UCSD-AML1 (cell line): Measurements from ENCODE around the gene PICALM.
"Not testable (repeated sequence)": the region's sequence is repeated elsewhere in the genome, so short reads cannot be mapped to it uniquely, and the experiment has no call there.

Experiments
- DNase-seq: peaks from one replicate; lab custom pipeline; 2025; ENCODE audit not compliant: unreplicated experiment; lab: John Stamatoyannopoulos, UW

The PICALM gene, protein sequence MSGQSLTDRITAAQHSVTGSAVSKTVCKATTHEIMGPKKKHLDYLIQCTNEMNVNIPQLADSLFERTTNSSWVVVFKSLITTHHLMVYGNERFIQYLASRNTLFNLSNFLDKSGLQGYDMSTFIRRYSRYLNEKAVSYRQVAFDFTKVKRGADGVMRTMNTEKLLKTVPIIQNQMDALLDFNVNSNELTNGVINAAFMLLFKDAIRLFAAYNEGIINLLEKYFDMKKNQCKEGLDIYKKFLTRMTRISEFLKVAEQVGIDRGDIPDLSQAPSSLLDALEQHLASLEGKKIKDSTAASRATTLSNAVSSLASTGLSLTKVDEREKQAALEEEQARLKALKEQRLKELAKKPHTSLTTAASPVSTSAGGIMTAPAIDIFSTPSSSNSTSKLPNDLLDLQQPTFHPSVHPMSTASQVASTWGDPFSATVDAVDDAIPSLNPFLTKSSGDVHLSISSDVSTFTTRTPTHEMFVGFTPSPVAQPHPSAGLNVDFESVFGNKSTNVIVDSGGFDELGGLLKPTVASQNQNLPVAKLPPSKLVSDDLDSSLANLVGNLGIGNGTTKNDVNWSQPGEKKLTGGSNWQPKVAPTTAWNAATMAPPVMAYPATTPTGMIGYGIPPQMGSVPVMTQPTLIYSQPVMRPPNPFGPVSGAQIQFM

DNA sequence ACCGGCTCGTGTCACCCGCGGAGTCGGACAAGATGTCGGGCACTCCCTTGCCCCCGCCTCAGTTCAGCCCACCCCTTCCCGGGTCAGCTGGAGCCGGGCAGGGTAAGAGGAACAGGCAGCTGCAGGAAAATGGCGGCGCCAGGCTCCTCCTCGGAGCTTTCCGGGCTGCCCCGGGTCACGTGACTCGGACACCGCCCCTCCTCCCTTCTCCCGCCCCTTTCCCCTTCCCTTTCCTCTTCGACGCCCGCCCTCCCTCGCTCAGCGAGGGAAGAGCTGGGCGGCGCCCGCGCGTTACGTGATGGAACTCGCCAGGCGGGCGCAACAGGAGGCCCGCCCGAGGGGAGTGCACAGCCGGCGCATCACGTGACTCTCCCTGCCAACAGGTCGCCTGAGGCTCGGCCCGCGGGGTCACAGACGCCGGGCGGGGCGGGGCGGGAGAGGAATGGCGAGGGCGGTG lies at the start of gene PICALM:
PICALM (minus strand) TSS at position 134 of the 457 bp plus-strand sequence. CDS start 304 bp downstream, outside the sequence.
- DNase-seq = peak; percentile 99

DNA sequence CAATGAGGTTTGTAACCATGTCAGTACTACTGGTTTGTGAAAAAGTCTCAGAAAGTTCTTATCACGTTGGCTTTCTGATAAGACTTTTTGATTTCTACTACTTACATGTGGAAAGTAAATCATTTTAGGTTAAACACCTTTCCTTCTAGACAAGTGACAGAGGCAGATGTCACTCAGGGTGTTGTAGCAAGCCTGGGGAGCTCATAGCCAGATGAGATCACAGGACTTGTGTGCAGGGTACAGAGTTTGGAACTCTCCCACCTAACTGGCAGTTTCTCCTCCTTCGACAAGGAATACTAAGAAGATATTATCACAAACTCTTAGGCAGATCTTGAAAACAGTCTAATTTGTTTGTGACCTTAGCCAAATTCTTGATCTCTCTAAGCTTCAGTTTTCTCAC lies 49.4 kb upstream of the PICALM start:
- DNase-seq = no peak

DNA sequence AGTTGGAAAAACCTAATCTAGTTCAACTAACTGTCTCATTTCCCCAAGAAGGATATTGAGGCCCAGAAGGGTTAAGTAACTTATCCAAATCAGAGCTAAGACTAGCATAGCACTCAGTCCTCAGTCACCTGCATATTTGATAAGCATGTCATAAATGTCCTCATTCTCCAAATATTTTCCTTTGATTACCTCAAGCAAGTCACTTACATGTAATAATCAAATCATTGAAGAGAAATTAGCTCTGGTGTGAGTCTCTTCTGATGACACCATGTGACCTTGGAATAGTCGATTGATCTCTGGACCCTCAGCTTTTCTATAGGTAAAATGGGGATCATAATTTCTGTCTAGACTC lies 48.8 kb upstream of the PICALM start:
- DNase-seq = no peak

DNA sequence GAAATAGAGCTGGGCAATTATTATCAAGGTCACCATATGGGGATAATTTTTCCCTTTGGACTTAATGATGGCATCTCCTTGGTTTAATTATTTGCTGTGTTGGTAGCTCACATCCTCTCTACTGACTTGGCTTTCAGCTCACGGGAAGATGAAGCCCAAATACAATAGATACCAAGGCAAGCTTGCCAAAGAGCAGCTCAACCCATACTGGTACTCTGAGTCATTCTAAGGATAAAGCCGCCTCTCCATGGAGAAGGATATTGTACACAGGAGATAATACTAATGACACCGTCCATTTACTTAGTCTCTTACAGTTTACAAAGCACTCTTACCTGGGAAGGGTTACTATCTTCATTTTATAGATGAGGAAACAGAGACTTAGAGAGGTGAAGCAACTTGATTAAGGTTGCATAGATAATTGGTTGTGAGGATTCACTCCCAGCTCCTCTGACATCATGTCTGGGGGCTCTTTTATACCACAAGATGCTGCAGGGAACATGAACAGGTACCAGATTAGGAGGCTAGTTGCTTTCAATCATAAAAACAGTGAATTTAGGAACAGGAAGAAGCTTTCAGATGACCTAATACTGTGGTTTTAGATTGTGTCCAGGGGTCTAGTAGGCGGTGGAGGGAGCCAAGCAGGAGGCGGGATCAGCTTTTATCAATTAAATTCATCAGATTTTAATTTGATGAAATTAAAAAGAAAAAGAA lies 48.3 kb upstream of the PICALM start:
- no peak for DNase-seq

DNA sequence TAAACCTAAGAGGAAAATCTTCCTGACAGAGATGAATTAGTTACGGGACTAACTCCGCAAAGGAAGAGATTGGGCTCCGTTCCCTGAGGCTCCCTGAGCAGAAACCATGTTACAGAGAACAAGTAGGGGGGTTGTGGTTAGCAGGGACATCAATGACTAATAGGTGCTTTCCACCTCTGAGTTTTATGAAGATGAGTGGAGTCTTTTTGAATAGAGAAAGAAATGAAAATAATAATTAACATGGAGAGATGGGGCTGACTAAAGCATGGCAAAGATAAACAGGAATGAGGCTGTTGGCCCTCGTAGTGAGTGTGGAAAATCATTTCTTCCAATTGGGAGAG lies 47.5 kb upstream of the PICALM start:
- no peak for DNase-seq

DNA sequence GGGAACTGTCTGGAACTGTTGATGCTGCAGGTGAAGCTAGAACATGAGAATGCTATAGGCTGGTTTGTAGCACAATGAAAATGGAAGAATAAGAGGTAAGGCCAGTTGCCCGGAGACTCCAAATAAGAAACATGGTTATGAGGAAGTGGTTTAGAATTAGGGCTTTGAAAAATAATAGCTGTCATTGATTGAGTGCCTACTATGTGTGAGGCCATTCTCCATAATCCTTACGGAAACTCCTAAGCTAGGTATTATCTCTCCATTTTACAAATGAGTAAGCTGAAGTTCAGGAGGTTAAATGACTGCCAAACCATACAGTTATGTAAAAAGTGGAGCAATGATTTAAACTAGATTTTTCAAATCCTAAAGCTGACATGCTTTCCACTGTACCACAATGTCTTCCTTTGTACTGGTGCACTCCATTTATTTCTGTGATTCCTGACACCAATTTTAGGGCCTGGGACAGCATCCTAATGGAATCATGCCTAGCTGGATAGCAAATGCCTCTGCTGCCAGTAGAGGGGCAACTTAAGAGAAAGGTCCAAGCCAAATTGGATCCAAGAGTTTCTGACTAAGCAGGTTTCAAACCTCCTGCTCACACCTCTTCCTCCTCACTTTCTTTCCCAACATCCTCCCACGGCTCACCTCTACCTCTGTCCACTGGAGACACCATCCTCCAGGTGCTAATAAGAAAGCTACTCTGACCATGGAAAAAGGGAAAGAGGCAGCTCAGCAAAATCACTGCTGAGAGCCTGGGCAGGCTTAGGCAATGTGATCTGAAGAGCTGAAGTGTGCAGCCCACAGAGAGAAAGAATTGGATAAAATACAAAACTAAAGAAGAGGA lies 46.9 kb upstream of the PICALM start:
- no peak for DNase-seq

DNA sequence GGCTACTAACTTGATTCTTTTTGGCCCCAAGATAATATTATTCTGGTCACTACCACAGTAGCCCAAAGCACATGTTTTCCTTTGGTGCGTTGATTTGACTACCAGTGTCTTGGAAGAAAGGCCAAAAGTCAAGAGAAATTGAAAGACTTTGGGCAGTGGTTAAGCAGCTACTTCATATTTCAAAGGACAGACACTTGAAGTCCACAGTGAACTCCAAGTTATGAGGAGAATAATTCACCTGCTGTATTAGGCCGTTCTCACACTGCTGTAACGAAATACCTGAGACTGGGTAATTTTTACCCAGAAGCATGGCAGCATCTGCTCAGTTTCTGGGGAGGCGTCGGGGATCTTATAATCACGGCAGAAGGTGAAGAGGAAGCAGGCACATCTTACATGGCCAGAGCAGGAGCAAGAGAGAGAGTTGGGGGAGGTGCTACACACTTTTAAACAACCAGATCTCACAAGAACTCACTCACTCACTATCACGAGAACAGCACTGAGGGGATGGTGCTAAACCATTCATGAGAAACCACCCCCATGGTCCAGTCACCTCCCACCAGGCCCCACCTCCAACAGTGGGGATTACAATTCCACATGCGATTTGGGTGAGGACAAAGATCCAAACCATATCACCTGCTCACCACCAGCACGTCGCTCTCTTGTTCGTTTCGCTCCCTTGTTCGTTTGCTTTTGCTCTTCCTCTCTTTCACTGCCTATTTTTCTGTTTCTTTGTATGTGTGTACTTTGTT lies 40.2 kb upstream of the PICALM start:
- no peak for DNase-seq

DNA sequence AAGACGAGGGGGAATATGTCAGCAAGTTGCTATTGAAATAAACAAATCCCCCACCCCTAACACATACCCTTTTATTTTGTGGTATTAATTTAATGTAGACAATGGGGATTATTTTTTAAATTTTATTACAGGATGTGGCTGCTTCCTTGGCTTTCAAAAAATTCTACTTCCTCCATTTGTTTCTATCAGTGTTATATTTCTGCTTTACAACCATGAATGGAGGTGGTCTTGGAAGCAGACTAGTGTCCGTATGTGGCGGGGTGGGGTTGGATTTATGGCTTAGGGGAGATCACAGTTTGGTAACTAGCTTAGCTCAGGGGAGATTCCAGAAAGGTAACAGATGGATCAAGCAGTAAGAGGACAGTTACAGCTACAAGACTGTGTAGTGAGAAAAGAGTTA lies 39.3 kb upstream of the PICALM start:
- no peak for DNase-seq

DNA sequence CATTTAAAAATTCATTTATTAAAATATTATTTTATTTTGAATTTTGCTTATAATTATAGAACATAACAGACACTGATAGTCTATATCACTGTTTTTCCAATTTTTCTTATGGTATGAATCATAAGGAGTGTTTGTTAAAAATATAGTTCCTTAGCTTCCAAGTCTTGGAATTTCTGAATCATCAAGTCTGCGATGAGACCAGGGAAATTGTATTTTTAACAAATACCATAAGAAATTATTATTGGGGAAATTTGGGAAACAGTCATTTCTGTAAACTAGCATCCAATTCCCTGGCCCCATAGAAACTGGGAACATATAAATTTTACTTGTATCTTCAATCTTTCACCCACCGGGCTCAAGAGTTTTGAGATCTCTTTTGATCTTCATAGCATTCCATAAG lies 38.0 kb upstream of the PICALM start:
- no peak for DNase-seq

DNA sequence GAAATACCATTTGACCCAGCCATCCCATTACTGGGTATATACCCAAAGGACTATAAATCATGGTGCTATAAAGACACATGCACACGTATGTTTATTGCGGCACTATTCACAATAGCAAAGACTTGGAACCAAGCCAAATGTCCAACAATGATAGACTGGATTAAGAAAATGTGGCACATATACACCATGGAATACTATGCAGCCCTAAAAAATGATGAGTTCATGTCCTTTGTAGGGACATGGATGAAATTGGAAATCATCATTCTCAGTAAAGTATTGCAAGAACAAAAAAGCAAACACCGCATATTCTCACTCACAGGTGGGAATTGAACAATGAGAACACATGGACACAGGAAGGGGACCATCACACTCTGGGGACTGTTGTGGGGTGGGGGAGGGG lies 37.1 kb upstream of the PICALM start:
- DNase-seq = not testable (repeated sequence)

DNA sequence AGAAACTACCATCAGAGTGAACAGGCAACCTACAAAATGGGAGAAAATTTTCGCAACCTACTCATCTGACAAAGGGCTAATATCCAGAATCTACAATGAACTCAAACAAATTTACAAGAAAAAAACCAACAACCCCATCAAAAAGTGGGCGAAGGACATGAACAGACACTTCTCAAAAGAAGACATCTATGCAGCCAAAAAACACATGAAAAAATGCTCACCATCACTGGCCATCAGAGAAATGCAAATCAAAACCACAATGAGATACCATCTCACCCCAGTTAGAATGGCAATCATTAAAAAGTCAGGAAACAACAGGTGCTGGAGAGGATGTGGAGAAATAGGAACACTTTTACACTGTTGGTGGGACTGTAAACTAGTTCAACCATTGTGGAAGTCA lies 36.7 kb upstream of the PICALM start:
- DNase-seq = not testable (repeated sequence)

DNA sequence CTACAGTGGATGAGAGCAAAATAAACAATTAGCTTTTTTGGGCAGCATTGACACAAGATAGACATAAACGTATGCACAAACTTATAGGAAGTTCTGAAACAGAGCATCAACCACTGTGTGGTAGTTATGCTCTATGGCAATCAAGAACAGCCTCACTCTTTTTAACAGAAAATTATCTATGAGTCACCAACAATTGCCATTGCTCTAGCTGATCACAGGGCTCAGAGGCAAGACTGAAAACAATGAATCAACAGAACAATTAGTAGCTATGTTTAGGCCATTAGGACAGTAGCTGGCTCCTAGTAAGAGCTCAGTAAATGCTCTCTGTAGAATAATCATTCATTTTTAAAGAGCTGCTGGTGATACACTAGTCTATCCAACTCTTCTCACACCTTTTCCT lies 34.9 kb upstream of the PICALM start:
- DNase-seq = no peak

DNA sequence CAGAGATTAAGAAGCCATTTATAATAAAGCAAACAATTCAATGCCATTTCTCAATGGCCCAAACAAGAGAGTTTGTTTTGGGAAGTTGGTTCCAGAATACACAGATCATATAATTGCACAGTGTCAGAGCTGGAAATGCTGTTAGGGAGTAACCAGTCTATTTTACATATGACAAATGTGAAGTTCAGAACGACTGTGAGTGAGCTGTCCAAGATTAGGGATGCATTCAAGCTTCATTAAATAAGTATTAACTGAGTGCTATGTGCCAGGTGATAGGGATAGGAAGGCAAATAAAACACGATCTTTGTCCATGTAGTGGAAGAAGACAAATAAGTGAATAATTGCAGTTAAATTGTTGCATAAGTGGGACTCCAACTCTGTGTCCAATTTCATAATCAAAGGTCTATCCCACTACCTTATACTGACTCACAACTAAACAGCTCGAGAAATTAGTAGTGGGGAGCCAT lies 33.1 kb upstream of the PICALM start:
- DNase-seq = no peak

DNA sequence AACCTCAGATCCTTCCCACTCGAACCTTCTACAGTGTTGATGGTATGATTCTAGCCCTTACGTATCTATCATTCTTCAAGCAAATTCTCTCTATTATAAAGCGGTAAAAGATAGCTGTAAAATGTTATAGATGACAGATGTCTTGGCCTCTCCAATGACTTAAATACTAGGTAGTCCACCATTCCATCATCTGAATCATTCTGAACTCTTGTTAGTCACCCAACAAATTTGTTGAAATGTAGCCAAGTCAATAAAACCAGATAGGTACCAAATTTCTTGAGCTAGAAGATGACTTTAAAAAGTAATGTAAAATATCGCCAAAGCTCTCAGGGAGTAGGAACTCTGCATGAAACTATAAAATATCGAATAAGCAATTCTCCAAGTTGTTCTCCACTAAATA lies 32.6 kb upstream of the PICALM start:
- no peak for DNase-seq

DNA sequence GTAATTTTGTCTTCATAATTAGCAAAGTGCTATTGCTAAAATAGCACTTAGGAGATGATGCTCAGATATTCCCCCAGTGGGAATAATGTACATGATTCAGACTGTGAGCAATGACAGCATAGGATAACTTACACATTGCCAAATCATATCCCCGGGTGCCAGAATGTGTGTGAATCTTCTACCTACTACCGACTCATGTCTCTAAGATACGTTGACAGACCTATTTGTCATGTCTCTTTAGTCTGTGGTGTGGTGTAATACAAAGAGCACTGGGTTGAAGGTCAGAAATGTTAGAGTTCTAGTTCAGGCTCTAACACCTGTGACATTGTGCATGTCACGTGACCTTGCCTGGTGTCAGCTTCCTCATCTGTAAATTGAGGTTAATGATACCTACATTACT lies 31.0 kb upstream of the PICALM start:
- no peak for DNase-seq

DNA sequence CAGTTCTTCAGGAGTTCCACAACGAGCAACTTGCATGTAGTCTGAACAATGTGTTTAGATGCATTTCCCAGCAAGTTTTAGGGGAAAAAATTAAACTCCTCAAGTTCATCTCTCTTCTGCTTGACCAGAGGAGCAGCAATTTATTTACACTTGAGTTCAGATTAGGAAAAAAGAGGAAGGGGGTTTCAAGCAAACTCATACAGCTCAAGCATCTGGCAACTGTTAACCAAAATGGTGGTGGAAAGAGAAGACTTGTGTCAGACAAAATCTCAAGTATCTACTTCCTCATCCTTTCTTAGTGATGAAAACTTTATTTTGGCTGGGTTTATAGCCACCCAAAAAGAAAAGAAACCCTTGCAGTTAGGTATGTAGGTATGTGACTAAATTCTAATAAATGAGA lies 29.1 kb upstream of the PICALM start:
- no peak for DNase-seq

DNA sequence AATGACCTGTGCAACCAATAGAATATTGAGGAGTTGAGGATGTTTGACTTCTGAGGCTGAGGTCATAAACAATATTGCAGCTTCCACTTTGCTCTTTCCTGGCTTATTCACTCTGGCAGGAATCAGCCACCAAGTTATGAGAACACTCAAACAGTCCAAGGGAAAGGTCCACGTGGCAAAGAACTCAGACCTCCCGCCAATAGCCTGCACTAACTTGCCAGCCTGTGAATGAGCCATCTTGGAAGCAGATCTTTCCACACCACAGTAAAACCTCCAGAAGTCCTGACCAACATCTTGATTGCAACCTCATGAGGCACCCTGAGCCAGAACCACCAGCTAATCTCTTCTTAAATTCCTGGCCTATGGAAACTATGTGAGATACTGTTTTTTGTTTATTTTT lies 22.7 kb upstream of the PICALM start:
- no peak for DNase-seq

DNA sequence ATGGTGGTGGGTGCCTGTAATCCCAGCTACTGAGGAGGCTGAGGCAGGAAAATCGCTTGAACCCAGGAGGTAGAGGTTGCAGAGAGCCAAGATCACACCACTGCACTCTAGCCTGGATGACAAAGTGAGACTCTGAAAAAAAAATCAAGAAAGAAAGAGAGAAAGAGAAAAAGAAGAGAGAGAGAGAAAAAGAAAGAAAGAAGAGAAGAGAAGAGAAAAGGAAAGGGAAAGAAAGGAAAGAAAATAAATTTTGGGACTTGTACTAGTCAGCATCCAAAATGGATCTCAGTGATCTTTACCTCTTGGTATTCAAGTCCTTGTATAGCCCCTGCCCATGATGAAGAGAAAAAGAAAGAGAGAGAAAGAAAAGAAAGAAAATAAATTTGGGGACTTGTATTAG lies 22.2 kb upstream of the PICALM start:
- no peak for DNase-seq

DNA sequence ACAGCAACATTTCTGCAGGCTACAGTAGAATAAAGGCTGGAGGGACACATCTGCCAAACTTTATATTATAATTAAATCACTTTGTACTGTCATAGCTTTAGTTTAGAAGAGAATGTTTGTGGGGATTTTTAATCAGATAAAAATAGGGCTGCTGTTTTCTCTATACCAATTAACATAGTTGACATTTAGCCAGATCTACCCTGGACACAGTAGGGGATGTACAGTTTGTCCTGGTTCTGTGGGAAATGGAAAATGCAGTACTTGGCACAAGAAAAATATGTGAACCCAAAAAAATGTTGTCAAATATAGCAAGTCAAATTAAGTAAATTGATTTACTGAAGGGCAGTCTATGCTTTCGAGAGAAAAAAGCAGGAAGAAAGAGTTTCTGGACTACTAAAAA lies 20.8 kb upstream of the PICALM start:
- DNase-seq = no peak

DNA sequence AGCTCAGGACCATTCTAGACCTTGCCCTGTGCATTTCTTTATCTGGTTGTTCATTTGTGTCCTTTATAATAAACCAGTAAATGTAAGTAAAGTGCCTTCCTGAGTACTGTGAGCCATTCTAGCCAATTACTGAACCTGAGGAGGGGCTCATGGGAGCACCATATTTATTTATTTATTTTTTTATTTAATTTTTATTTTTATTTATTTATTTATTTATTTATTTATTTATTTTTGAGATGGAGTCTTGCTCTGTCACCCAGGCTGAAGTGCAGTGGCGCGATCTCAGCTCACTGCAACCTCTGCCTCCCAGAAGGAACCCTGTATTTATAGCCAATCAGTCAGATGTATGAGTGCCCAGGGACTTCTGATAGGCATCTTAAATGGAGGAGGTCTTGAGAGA lies 18.8 kb upstream of the PICALM start:
- DNase-seq = not testable (repeated sequence)
